K562 (cell line): ENCODE measurements around the gene SCML2. TPM values are rescaled to one million over a fixed set of nuclear protein-coding genes. Genes with fewer than 3 reads are reported as not detected.

Experiments used
- ARID3A ChIP-seq: IDR thresholded peaks from 2 replicates; pipeline ENCODE4 v1.6.1; 2012; ENCODE audit warnings: low read depth, low read length, improper control_type of control experiment, borderline replicate concordance
- ATF1 ChIP-seq, 2 experiments: fragments of 450-650 bp in 1 of 2; IDR thresholded peaks; 2 replicates each; pipeline ENCODE4 v1.6.1; 2016; ENCODE audit warnings: missing compliant biosample characterization in 1 of 2, missing genetic modification characterization in 1 of 2
- CBFA2T3 ChIP-seq: fragments of 450-650 bp; IDR thresholded peaks from 2 replicates; pipeline ENCODE4 v1.6.1; 2017
- CEBPG ChIP-seq, 3 experiments: fragments of 200-800 bp in 1 of 3; sonication (Bioruptor generic) in 1 of 3; sonication (generic) in 1 of 3; formaldehyde crosslinking in 1 of 3; IDR thresholded peaks in 2 of 3; conservative IDR thresholded peaks in 1 of 3; 2 replicates each; pipeline versions ENCODE4 v1.6.1 to v1.8.0; 2016 to 2022; ENCODE audit warnings: missing compliant biosample characterization in 2 of 3, missing genetic modification characterization in 2 of 3, mild to moderate bottlenecking in 1 of 3, missing genetic modification reagents in 1 of 3
- CREBBP ChIP-seq: IDR thresholded peaks from one replicate; pipeline ENCODE4 v1.6.1; 2012; ENCODE audit warnings: low read depth, mild to moderate bottlenecking, control low read depth, inconsistent platforms, low read length
- CSDE1 ChIP-seq, 2 experiments: fragments of 450-650 bp; IDR thresholded peaks; 2 replicates each; pipeline ENCODE4 v1.6.1; 2016; ENCODE audit warnings: mild to moderate bottlenecking in 1 of 2
- DACH1 ChIP-seq: fragments of 450-650 bp; IDR thresholded peaks from 2 replicates; pipeline ENCODE4 v1.6.1; 2018; ENCODE audit not compliant: partially characterized antibody
- HDGF ChIP-seq: fragments of 450-650 bp; IDR thresholded peaks from 2 replicates; pipeline ENCODE4 v1.6.1; 2016
- SOX6 ChIP-seq: fragments of 450-650 bp; IDR thresholded peaks from 2 replicates; pipeline ENCODE4 v1.6.1; 2014; ENCODE audit warnings: mild to moderate bottlenecking
- TBL1XR1 ChIP-seq, 2 experiments: IDR thresholded peaks; 2 replicates each; pipeline ENCODE4 v1.6.1; 2012; ENCODE audit warnings: improper control_type of control experiment in 2 of 2, low read length in 2 of 2, mild to moderate bottlenecking in 1 of 2
- TCF3 ChIP-seq: sonication (generic); formaldehyde crosslinking; IDR thresholded peaks from 2 replicates; pipeline ENCODE4 v1.4.0; 2020; ENCODE audit warnings: mild to moderate bottlenecking, missing genetic modification reagents
- XRCC3 ChIP-seq: fragments of 450-650 bp; IDR thresholded peaks from 2 replicates; pipeline ENCODE4 v1.6.1; 2017; ENCODE audit warnings: mild to moderate bottlenecking, moderate library complexity
- YBX1 ChIP-seq: fragments of 450-650 bp; IDR thresholded peaks from 2 replicates; pipeline ENCODE4 v1.7.1; 2016; ENCODE audit warnings: mild to moderate bottlenecking
- ZNF316 ChIP-seq: fragments of 450-650 bp; IDR thresholded peaks from 2 replicates; pipeline ENCODE4 v1.6.1; 2016
- ZNF318 ChIP-seq, 2 experiments: fragments of 450-650 bp; IDR thresholded peaks; 2 replicates each; pipeline ENCODE4 v1.6.1; 2016; ENCODE audit warnings: mild to moderate bottlenecking in 2 of 2, borderline replicate concordance in 1 of 2, low read depth in 1 of 2, moderate library complexity in 1 of 2
- ZNF695 ChIP-seq: fragments of 450-650 bp; formaldehyde crosslinking; IDR thresholded peaks from 2 replicates; pipeline ENCODE4 v1.4.0; 2020; ENCODE audit warnings: mild to moderate bottlenecking, moderate library complexity
- ZNF780A ChIP-seq: fragments of 250-450 bp; sonication (Bioruptor Pico); IDR thresholded peaks from 2 replicates; pipeline ENCODE4 v1.5.0; 2021; ENCODE audit warnings: mild to moderate bottlenecking
- polyA plus RNA-seq, 8 experiments: library from polyadenylated mRNA; depleted of rRNA in 4 of 8; stranded (reverse) in 5 of 8; unstranded in 3 of 8; fragments of >200 nt; fragmentation: Nextera tagmentation in 2 of 8; fragmentation: Illumina TruSeq in 1 of 8; extraction: Ambion mirVana in 2 of 8; extraction: Trizol in 1 of 8; gene quantifications; 2 replicates each; pipeline versions ENCODE4 v1.2.1 to v1.2.3, GENCODE V29; 2011 to 2014; ENCODE audit warnings: inconsistent platforms in 1 of 8, missing spikeins in 1 of 8
- total RNA-seq, 7 experiments: library from RNA; depleted of rRNA in 6 of 7; stranded (reverse); fragments of >200 nt in 6 of 7; fragmentation: Illumina TruSeq in 2 of 7; extraction: Trizol in 2 of 7; gene quantifications; 2 replicates each; pipeline versions ENCODE4 v1.2.1 to v1.2.3, GENCODE V29; 2011 to 2021; ENCODE audit warnings: low replicate concordance in 1 of 7

Gene SCML2
- total and polyA plus RNA-seq, 9 of the 15 experiments (the other 6 are each of a cell fraction or from before 2014, with no cell fraction given) = 15.1 to 30.8 (median 22.9) TPM

GRCh38 chrX:18272222-18272621, 82.3 kb downstream of the SCML2 start (continued):
- TF ChIP-seq ZNF318 (IDR thresholded peaks at IDR 0.05; ENCODE audit: borderline replicate concordance in 1 of 2, low read depth in 1 of 2) (no peak), TCF3 (CRISPR knock-in tag) (peak; percentile 47; the same call in 1 of the 2 replicates), HDGF (no peak), TBL1XR1 (IDR thresholded peaks at IDR 0.05; ENCODE audit: low read length in 2 of 2) (no peak), CSDE1 (IDR thresholded peaks at IDR 0.05) (no peak), CREBBP (no peak), ZNF316 (no peak), CEBPG (CRISPR knock-in tag; IDR thresholded peaks at IDR 0.05) (no peak), CEBPG (tag; conservative IDR thresholded peaks at IDR 0.05 in 1 of 2, IDR thresholded peaks at IDR 0.05 in 1 of 2) (no peak), YBX1 (no peak), ZNF780A (CRISPR knock-in tag) (no peak), CBFA2T3 (peak; percentile 52), ARID3A (no peak), DACH1 (no peak), ATF1 (CRISPR knock-in tag; IDR thresholded peaks at IDR 0.05) (no peak), ATF1 (tag; IDR thresholded peaks at IDR 0.05) (no peak), SOX6 (peak; percentile 12; the same call in 1 of the 2 replicates), XRCC3 (no peak), ZNF695 (CRISPR knock-in tag) (no peak)
